NCI-H187 treated with DMSO at 0.1 percent for 48 hours (cell line): Measurements from ENCODE around the gene FBN1.

Source experiments
- DNase-seq: peaks from one replicate; lab custom pipeline; 2025; lab: John Stamatoyannopoulos, UW

Gene FBN1

DNA sequence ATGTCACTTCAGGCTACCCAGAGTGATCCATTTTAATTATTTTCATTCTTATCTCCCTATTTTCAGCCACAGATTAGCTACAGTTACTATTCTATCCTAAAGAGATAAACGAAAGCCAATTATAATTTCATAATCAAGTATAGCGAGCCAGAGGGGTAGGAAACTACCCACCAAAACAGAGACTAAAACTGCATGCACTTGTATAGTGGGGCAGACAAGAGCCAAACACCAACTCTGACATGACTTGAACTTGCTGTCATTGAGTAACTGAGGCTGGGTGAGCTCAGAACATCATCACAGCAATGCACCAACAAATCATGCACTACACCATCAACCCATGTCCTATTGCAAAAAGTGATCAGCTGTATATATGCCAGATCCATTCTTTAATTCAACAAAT, 64.8 kb downstream of the FBN1 start:
- DNase-seq: no peak

DNA sequence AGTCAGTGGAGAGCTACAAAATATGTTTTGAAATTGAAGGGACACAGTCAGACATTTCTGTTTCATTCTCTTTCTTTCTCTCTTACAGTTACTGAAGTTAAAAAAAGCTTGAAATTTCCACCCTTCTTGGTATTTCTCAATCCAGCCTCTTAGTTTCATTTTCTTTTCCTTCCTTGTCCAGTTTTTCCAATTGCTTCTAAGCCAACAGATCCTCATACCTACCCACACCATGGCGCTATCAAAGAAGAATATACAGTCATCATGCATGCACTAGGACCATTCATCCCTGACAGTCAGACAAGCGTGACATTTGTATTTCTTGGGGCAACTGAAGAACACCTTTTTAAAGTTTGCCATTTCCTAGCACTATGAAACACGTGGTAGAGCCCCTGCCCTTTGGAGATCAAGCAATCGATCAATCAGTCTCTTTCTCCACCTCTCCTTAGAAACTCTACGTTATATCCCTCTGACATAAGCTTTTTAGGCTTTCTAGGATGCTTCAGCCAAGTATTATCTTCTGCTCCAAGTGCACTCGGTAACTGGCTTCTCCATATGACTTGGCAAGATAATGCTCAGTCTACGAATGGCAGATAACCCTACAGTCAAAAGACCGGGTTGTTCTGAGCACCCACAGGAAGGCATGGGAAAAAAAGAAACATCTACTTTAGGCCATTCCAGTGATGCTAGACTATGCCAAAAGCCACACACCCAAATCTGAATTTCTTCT, 65.4 kb downstream of the FBN1 start:
- no peak for DNase-seq

DNA sequence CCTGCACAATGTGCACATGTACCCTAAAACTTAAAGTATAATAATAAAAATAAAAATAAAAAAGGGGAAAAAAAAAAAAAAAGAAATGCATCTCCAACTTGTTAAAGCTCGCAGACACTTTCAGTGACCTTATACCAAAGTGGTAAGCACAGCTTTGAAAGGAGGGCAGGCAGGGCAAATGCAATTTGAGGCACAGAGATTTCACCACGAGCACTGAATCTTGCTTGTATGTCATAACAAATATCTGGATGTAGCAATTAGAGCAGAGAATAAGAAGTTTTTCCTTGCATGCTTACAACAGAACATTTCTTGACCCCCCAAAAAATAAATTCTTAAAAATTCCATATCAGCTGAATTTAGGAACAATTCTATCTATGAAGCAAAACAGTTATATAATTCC, 66.5 kb downstream of the FBN1 start:
- DNase-seq: no peak

GRCh38 chr15:48577469-48577868, 68.0 kb downstream of the FBN1 start:
- DNase-seq: no peak

DNA sequence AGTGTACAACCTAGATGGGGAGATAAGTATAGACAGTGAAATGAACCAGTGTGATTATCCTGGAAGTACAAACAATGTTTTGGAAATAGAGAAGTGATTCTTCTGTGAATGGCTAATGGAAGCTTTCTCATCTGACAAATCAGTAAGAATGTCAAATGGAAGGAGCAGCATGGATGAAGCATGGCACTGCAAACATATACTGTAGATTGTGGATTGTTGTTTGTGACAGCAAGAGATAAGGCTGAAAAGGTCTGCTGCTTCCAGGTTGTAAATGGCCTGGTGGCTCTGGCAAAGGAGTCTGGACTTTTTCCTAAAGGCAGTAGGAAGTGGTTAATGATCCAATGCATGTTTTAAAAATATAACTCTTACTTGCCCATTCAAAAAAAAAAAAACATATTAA, 71.3 kb downstream of the FBN1 start:
- no peak for DNase-seq

DNA sequence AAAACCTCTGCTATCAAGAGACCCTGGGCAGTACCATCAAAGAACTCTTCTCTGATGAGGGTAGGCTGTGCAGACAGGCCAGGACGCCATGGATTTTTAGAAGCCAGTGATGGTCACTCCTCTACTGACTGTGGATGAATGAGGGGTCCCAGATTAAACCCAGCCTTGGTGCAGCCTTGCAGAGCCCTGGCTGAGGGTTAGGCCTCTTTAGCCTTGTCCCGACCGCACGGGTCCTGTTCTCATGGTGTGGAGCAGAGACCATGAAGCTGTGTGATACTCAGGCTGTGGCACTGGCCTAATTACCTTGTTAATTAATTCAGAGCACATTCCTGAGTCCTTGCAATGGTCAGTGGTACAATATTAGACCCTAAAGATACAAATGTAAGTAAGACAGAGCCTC, 71.7 kb downstream of the FBN1 start:
- no peak for DNase-seq

DNA sequence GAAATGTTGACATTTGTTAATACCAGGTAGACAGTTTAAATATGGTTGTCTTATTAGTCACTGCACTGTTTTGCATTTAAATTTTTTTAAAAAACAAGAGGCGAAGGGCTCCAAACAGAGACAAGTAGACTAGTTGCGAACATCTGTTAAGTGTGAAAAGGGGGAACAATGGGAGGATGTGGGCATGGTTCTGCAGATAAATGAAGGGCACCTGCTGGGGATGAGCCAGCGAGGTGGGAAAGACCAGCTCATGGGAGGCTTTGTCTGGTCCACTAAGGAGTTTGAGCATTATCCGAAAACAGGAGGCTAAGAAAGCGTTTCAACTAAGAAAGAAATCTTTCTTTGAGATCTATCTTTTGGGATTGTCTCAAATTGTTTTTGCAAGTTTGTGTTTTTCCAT, 72.7 kb downstream of the FBN1 start:
- DNase-seq: no peak

GRCh38 chr15:48571510-48571909, 74.0 kb downstream of the FBN1 start:
- no peak for DNase-seq

DNA sequence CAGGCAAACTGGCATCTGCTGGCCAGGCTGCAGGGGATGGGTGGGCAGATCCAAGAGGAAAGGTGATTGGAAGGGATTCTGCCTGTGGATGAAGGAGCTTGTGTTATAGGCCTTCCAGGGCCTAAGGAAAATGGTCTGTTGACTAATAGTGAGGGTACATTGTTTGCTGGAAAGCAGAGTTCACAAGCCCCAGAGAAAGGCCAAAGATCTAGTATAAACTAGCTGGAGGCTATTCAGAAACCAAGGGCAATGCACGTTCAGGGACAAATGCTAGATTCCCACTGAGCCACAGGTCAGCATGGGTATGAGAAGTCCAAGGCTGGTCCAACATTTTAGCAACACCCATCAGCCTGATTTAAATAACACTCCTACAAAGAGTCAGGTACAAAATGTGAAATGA, 74.7 kb downstream of the FBN1 start:
- no peak for DNase-seq

GRCh38 chr15:48569591-48570302, 75.8 kb downstream of the FBN1 start:
- no peak for DNase-seq

GRCh38 chr15:48566668-48567067, 78.8 kb downstream of the FBN1 start:
- no peak for DNase-seq

GRCh38 chr15:48565560-48566482, 79.7 kb downstream of the FBN1 start:
- DNase-seq: no peak

DNA sequence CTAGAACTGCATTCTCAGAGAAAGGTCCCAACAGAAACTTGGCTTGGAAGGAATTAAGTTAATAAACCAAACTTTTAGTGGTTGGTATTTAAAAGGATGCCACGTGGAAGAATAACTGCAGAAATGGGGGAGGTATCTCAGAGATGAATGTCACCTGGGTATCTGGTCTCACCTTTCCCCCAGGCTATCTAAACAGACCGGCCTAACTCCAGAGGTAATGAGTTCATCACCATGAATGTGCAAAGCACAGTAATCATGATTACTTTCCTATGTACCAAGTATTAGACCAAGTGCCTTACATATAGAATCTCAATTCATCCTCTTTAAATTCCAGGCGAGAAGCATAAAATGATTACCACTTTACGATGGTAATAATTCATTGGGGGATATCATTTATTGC, 80.8 kb downstream of the FBN1 start:
- DNase-seq: no peak

GRCh38 chr15:48563934-48564333, 81.6 kb downstream of the FBN1 start:
- DNase-seq: no peak

- DNase-seq: no peak
These were observed 85.0 kb downstream of the FBN1 start for GRCh38 chr15:48560321-48561051.

DNA sequence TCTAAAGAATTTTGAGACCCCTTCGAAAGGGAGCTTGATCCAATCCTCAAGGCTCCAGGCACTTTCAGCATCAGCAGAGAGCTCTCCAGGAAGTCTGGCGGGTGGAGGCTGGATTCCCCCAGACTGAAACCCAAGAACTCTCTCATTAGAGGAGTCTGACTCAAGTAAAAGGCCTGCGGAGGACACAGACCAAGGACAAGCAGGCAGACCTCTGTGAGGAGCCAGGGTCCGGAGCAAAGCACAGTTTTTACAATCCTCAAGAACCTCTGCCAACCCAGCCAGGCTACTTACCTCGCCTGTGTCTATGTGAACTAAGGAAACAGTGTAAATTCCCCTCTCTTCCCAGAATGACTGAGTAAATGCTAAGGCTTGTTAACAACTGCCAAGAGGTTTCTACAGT, 86.2 kb downstream of the FBN1 start:
- no peak for DNase-seq

DNA sequence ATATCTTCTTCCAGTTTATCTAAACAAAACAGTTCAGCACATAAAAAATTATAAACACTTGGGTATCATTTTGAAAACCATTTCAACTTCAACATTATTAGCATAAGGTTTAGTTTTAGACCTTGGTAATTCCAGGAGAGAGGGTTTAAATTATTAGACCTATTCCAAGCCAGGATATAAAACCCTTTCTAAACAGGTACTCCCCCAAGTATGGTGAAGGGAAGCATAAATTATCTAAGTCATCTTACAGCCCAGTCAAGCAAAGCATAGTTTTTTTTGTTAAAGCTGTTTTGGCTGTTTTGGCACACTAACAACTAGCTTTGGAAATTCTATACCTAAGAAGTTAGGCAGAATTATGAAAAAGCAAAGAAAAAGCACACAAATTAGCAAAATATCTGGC, 87.3 kb downstream of the FBN1 start:
- no peak for DNase-seq

DNA sequence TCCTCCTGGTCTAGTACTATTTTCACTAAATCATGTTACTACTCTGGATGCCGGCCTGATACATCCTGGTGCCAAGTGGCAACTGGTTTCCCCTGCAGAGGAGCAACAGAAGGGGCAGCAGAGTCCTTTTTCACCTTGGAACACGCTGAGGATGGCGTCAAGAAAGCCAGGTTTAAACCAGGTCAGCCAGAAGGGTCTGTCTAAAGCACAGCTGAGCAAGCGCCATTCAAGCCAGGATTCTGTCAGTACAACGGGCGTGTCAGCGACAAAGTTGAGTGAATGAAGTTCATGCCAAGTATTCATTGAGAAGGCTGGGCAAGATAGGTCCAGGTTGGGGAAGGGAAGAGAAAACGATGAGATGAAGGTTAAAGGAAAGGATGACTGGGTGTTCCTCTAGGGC, 88.2 kb downstream of the FBN1 start:
- DNase-seq: no peak

GRCh38 chr15:48556159-48556897, 89.2 kb downstream of the FBN1 start:
- DNase-seq: no peak

GRCh38 chr15:48555241-48555881, 90.1 kb downstream of the FBN1 start:
- DNase-seq: no peak

DNA sequence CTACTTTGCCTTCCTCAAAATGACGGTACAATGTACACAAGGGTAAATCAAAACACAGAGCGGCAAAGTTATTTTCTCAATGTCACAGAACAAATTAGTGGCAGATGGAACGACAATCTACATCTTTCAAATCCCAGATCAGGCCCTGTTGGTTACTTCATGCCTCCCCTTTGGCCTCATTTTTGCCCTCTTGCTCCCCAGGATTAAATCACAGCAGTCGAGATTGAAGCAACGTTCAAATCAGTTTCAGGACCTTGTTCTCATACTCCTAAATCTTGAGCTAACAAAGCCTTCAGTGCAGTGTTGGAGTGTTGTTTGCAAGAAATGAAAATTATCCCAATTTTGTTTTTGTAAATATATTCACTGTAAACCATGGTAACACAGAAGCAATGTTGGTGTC, 91.4 kb downstream of the FBN1 start:
- DNase-seq: no peak
